ENCODE data around the gene NKX2-8.

GRCh38 chr14:36579001-36579555 lies 3.3 kb downstream of the NKX2-8 start:
- TF ChIP-seq POLR2A (IDR thresholded peaks at IDR 0.05; ENCODE audit: low read depth) (no peak), CTCF (IDR thresholded peaks at IDR 0.05) (no peak), POLR2AphosphoS5 (IDR thresholded peaks at IDR 0.05) (no peak)

Data from esophagus muscularis mucosa (tissue), 3 donors.